SK-N-SH (cell line): ENCODE measurements around the gene RNF111. TPM values are rescaled to one million over a fixed set of nuclear protein-coding genes. Genes with fewer than 3 reads are reported as not detected.

Source experiments
- CTCF ChIA-PET: fragments of 300-600, 350-600 bp; formaldehyde crosslinking; extraction: SDS; loops from one replicate; lab custom pipeline; 2021; lab: Yijun Ruan, JAX
- POLR2A ChIA-PET: fragments of 350-600 bp; sonication (Branson Sonifier 250); formaldehyde crosslinking; extraction: SDS; loops from one replicate; lab custom pipeline; 2020; ENCODE audit warnings: antibody characterized with exemption, inconsistent platforms; lab: Yijun Ruan, JAX
- DNase-seq: peaks from one replicate; pipeline ENCODE4 v3.0.0; 2012
- H2AFZ ChIP-seq: fragments of 200-600 bp; sonication (generic); 2 replicates; pipeline ENCODE4 v1.8.1; 2016; ENCODE audit warnings: antibody characterized with exemption, mild to moderate bottlenecking, low read depth
- H3F3A ChIP-seq: fragments of 200-600 bp; sonication (generic); replicated peaks from 2 replicates; pipeline ENCODE3; 2016; ENCODE audit warnings: antibody characterized with exemption, mild to moderate bottlenecking; ENCODE audit not compliant: insufficient read depth
- H3K27ac ChIP-seq, 2 experiments: fragments of 200-500 bp in 1 of 2; fragments of 200-600 bp in 1 of 2; sonication (Bioruptor generic) in 1 of 2; sonication (generic), shearing (Covaris generic) in 1 of 2; 2 replicates each; pipeline versions ENCODE4 v1.5.1 to v1.6.1; 2014 to 2016; ENCODE audit warnings: low read depth in 2 of 2, inconsistent platforms in 1 of 2, low read length in 1 of 2, mild to moderate bottlenecking in 1 of 2, mixed read lengths in 1 of 2
- H3K27me3 ChIP-seq: fragments of 200-600 bp; sonication (generic), shearing (Covaris generic); 2 replicates; pipeline ENCODE4 v1.6.1; 2016; ENCODE audit warnings: mixed run types; ENCODE audit not compliant: insufficient read depth
- H3K36me3 ChIP-seq, 2 experiments: fragments of 200-500 bp in 1 of 2; fragments of 200-600 bp in 1 of 2; sonication (Bioruptor generic) in 1 of 2; sonication (generic) in 1 of 2; replicated peaks in 1 of 2; 2 replicates each; pipeline versions ENCODE3 to v1.5.1; 2014 to 2016; ENCODE audit warnings: low read length in 1 of 2, mild to moderate bottlenecking in 1 of 2; ENCODE audit not compliant: insufficient read depth in 2 of 2, control insufficient read depth in 1 of 2
- H3K4me1 ChIP-seq, 2 experiments: fragments of 200-500 bp in 1 of 2; fragments of 200-600 bp in 1 of 2; sonication (Bioruptor generic) in 1 of 2; sonication (generic), shearing (Covaris generic) in 1 of 2; 2 replicates each; pipeline versions ENCODE4 v1.5.1 to v1.6.1; 2014 to 2016; ENCODE audit warnings: low read depth in 1 of 2, low read length in 1 of 2, mixed run types in 1 of 2; ENCODE audit not compliant: insufficient read depth in 2 of 2, control insufficient read depth in 1 of 2
- H3K4me2 ChIP-seq: fragments of 200-600 bp; sonication (generic), shearing (Covaris generic); 2 replicates; pipeline ENCODE4 v1.6.1; 2017; ENCODE audit warnings: mixed run types
- H3K4me3 ChIP-seq, 2 experiments: fragments of 200-500 bp in 1 of 2; fragments of 200-600 bp in 1 of 2; sonication (Bioruptor generic) in 1 of 2; sonication (generic), shearing (Covaris generic) in 1 of 2; 2 replicates each; pipeline versions ENCODE4 v1.5.1 to v1.8.1; 2014 to 2016; ENCODE audit warnings: low read depth in 2 of 2, inconsistent platforms in 1 of 2, low read length in 1 of 2, mild to moderate bottlenecking in 1 of 2, mixed read lengths in 1 of 2, moderate library complexity in 1 of 2
- H3K79me2 ChIP-seq: fragments of 200-600 bp; sonication (generic); 2 replicates; pipeline ENCODE4 v1.8.1; 2017; ENCODE audit warnings: mild to moderate bottlenecking; ENCODE audit not compliant: insufficient read depth
- H3K9ac ChIP-seq: fragments of 200-600 bp; sonication (generic); 2 replicates; pipeline ENCODE4 v1.6.1; 2017; ENCODE audit warnings: mixed run types
- H3K9me2 ChIP-seq: fragments of 200-600 bp; sonication (generic); 2 replicates; pipeline ENCODE4 v1.6.1; 2017; ENCODE audit warnings: mixed run types
- H3K9me3 ChIP-seq: fragments of 200-600 bp; sonication (generic); 2 replicates; pipeline ENCODE4 v1.6.1; 2017; ENCODE audit warnings: mixed run types, mild to moderate bottlenecking, moderate library complexity
- H4K20me1 ChIP-seq: fragments of 200-600 bp; sonication (generic); 2 replicates; pipeline ENCODE4 v1.6.1; 2017; ENCODE audit warnings: mild to moderate bottlenecking, mixed run types; ENCODE audit not compliant: insufficient read depth
- CHD2 ChIP-seq: fragments of 150-350 bp; IDR thresholded peaks from 2 replicates; pipeline ENCODE4 v1.6.1; 2018; ENCODE audit warnings: low read length; ENCODE audit not compliant: partially characterized antibody
- CTCF ChIP-seq: fragments of 200-600 bp; sonication (generic); IDR thresholded peaks from 2 replicates; pipeline ENCODE4 v1.6.1; 2017; ENCODE audit warnings: antibody characterized with exemption, mild to moderate bottlenecking, moderate library complexity
- EZH2phosphoT487 ChIP-seq: fragments of 200-600 bp; sonication (generic); IDR thresholded peaks from 2 replicates; pipeline ENCODE4 v1.6.1; 2017; ENCODE audit warnings: low read depth, mixed run types, mild to moderate bottlenecking, antibody characterized with exemption, moderate library complexity, borderline replicate concordance
- GATA2 ChIP-seq: sonication (generic); formaldehyde crosslinking; IDR thresholded peaks from 2 replicates; pipeline ENCODE4 v1.5.0; 2020; ENCODE audit warnings: mild to moderate bottlenecking, missing genetic modification reagents
- JUND ChIP-seq: IDR thresholded peaks from 2 replicates; pipeline ENCODE4 v1.4.0; 2012
- MXI1 ChIP-seq: IDR thresholded peaks from 2 replicates; pipeline ENCODE4 v1.6.1; 2012; ENCODE audit warnings: mild to moderate bottlenecking, low read depth, low read length, improper control_type of control experiment
- NRF1 ChIP-seq: IDR thresholded peaks from 2 replicates; pipeline ENCODE4 v1.6.1; 2012; ENCODE audit warnings: low read depth, mild to moderate bottlenecking, low read length
- RCOR1 ChIP-seq: fragments of 150-350 bp; IDR thresholded peaks from 2 replicates; pipeline ENCODE4 v1.6.1; 2017; ENCODE audit warnings: antibody characterized with exemption, low read length
- REST ChIP-seq: IDR thresholded peaks from 2 replicates; pipeline ENCODE4 v1.6.1; 2012; ENCODE audit warnings: mild to moderate bottlenecking, low read depth, low read length, moderate library complexity
- RFX5 ChIP-seq: IDR thresholded peaks from 2 replicates; pipeline ENCODE4 v1.6.1; 2012; ENCODE audit warnings: mild to moderate bottlenecking, improper control_type of control experiment, low read length
- SMC3 ChIP-seq: IDR thresholded peaks from 2 replicates; pipeline ENCODE4 v1.6.1; 2012; ENCODE audit warnings: low read depth, low read length, improper control_type of control experiment
- TEAD4 ChIP-seq: IDR thresholded peaks from 2 replicates; pipeline ENCODE4 v1.4.0; 2012; ENCODE audit warnings: mild to moderate bottlenecking, borderline replicate concordance; ENCODE audit not compliant: insufficient read depth
- YY1 ChIP-seq: IDR thresholded peaks from 2 replicates; pipeline ENCODE4 v1.4.0; 2012; ENCODE audit warnings: low read depth, mild to moderate bottlenecking
- WGBS: methylation state at CpG from one replicate; pipeline ENCODE4 v1.1.6; 2017; ENCODE audit warnings: low lambda C conversion rate; 5-methylcytosine and 5-hydroxymethylcytosine counted together
- polyA plus RNA-seq, 3 experiments: library from polyadenylated mRNA; depleted of rRNA; stranded (reverse); fragments of >200 nt; gene quantifications; 2 replicates each; pipeline ENCODE4 v1.2.3, GENCODE V29; 2012

The RNF111 gene
- polyA plus RNA-seq, 1 of the 3 experiments (the other 2 are of a cell fraction) = 16.5 TPM

GRCh38 chr15:59074607-59075006, 87.1 kb downstream of the RNF111 start:
- no peak for DNase-seq
- no peaks in the 10 kb centered on the region for H3K9me2 ChIP-seq
- no peaks in the 10 kb centered on the region for H4K20me1 ChIP-seq
- H3K4me1 ChIP-seq = no peaks in the 10 kb centered on the region
- no peaks in the 10 kb centered on the region; the same call in 1 of the 2 replicates for H3K79me2 ChIP-seq
- H3K9me3 ChIP-seq = peaks cover 7% of the 10 kb centered on the region; the same call in 1 of the 2 replicates
- WGBS = 89% methylated on average over 1 of the region's 1 CpG
- ChIA-PET CTCF (interaction anchor here (1.9 kb wide), 1 partner anchor 20 kb away, joined by 8 read pairs; no protein-coding TSS in a partner anchor), POLR2A (no interaction called here)
- H3K27me3 ChIP-seq = no peaks in the 10 kb centered on the region
- peaks cover 35 to 77% of the 10 kb centered on the region in 2 experiments for H3K36me3 ChIP-seq
- H2AFZ ChIP-seq = no peak overlapping the region
- no peak overlapping the region for H3K27ac ChIP-seq
- H3K9ac ChIP-seq = no peak overlapping the region
- TF ChIP-seq SMC3 (no peak), CHD2 (no peak), REST (no peak), GATA2 (CRISPR knock-in tag) (no peak), JUND (no peak), RCOR1 (no peak), NRF1 (no peak), YY1 (no peak)
- no peak overlapping the region for H3K4me3 ChIP-seq
- H3F3A ChIP-seq = no peaks in the 10 kb centered on the region
- H3K4me2 ChIP-seq = no peak overlapping the region

GRCh38 chr15:59087731-59088130, 100.3 kb downstream of the RNF111 start:
- H3K27me3 ChIP-seq = no peaks in the 10 kb centered on the region
- POLR2A ChIA-PET = no interaction called here
- H3K9ac ChIP-seq = no peak overlapping the region
- no peaks in the 10 kb centered on the region for H3K9me2 ChIP-seq
- H3K4me1 ChIP-seq = no peaks in the 10 kb centered on the region
- peaks cover 3% of the 10 kb centered on the region for H3F3A ChIP-seq
- no peak for TF ChIP-seq SMC3
- TF ChIP-seq RFX5 = no peak
- no peak for TF ChIP-seq MXI1
- no peak for TF ChIP-seq EZH2phosphoT487
- no peak for TF ChIP-seq TEAD4
- no peak for TF ChIP-seq CTCF
- CTCF ChIA-PET = interaction anchor here (1.3 kb wide), 1 partner anchor 38 kb away, joined by 3 read pairs; no protein-coding TSS in a partner anchor
- no peaks in the 10 kb centered on the region for H4K20me1 ChIP-seq
- H3K4me3 ChIP-seq = no peak overlapping the region
- WGBS = 100% methylated on average over 2 of the region's 2 CpGs
- no peak overlapping the region for H2AFZ ChIP-seq
- H3K36me3 ChIP-seq = peaks cover 72 to 78% of the 10 kb centered on the region in 2 experiments
- 0 out of 2 replicates have a peak, but pooled peaks cover 3% of the 10 kb centered on the region for H3K79me2 ChIP-seq
- no peak for DNase-seq
- no peak overlapping the region for H3K4me2 ChIP-seq
- no peak overlapping the region for H3K27ac ChIP-seq
- no peaks in the 10 kb centered on the region for H3K9me3 ChIP-seq
